Measurements from ENCODE around the gene CDK9. TPM values are rescaled to one million over a fixed set of nuclear protein-coding genes. Genes with fewer than 3 reads are reported as not detected.

The CDK9 gene
- 10 to 100 TPM; 54.4 to 79.6 (median 71.7) TPM for total RNA-seq

DNA sequence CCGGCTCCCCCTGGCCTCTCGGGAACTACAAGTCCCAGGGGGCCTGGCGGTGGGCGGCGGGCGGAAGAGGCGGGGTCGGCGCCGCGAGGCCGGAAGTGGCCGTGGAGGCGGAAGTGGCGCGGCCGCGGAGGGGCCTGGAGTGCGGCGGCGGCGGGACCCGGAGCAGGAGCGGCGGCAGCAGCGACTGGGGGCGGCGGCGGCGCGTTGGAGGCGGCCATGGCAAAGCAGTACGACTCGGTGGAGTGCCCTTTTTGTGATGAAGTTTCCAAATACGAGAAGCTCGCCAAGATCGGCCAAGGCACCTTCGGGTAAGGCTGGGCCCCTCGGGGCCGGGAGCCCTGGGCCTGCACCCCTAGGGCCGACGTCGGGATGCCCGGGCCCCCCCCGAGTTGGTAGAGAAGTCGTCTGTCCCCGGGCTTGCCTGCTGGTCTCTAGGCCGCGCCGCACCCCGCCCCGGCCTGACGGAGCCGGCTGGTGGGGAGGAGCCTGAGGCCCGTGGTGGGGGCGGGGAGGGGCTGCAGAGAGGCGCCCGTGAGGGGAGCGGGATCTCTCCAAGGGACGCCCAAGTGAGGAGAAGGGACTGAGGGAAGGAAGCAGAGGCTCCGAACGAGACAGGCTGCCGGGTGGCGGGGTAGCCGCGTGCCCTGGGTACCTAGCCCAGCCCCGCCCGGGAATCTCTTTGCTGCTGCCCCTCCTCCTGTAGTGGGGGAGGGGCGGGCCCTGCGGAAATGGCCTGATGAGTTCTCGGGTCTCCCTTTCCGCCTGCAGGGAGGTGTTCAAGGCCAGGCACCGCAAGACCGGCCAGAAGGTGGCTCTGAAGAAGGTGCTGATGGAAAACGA, at the start of gene CDK9:
TSS of gene CDK9 (plus strand) at position 102 of the 840 bp plus-strand sequence. CDS start at position 217, 115 bp downstream.
- TF ChIP-seq POLR2AphosphoS5 (IDR thresholded peaks at IDR 0.05) (peak; percentile 81 to 86), EP300 (IDR thresholded peaks at IDR 0.05) (no peak), POLR2A (IDR thresholded peaks at IDR 0.05; ENCODE audit: low read depth) (peak; percentile 82)
- TF ChIP-seq, protein P1, sequence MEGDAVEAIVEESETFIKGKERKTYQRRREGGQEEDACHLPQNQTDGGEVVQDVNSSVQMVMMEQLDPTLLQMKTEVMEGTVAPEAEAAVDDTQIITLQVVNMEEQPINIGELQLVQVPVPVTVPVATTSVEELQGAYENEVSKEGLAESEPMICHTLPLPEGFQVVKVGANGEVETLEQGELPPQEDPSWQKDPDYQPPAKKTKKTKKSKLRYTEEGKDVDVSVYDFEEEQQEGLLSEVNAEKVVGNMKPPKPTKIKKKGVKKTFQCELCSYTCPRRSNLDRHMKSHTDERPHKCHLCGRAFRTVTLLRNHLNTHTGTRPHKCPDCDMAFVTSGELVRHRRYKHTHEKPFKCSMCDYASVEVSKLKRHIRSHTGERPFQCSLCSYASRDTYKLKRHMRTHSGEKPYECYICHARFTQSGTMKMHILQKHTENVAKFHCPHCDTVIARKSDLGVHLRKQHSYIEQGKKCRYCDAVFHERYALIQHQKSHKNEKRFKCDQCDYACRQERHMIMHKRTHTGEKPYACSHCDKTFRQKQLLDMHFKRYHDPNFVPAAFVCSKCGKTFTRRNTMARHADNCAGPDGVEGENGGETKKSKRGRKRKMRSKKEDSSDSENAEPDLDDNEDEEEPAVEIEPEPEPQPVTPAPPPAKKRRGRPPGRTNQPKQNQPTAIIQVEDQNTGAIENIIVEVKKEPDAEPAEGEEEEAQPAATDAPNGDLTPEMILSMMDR (IDR thresholded peaks at IDR 0.05) = no peak
- Histone ChIP-seq H3K36me3 (peaks cover 40 to 46% (median 43%) of the 10 kb centered on the region in 4 donors), H3K4me1 (peaks cover 50 to 58% (median 52%) of the 10 kb centered on the region in 4 donors), H3K27ac (replicated peaks in 1 of 4) (peak within 1 kb of the TSS; percentile 92 to 98 (median 97)), H3K9me3 (no peaks in the 10 kb centered on the region), H3K27me3 (no peaks in the 10 kb centered on the region), H3K4me3 (peak within 1 kb of the TSS; percentile 73 to 99 (median 87))
- 2% methylated on average over 14 of the region's 75 CpGs for WGBS
- DNase-seq (ENCODE audit: extremely low spot score) = peak; percentile 96
- intact Hi-C loops (cut with DNase I) = loop anchor here (1.0 to 5.0 kb wide), 3 partner anchors 51 to 136 kb away; partner anchors contain the start of gene TOR2A

DNA sequence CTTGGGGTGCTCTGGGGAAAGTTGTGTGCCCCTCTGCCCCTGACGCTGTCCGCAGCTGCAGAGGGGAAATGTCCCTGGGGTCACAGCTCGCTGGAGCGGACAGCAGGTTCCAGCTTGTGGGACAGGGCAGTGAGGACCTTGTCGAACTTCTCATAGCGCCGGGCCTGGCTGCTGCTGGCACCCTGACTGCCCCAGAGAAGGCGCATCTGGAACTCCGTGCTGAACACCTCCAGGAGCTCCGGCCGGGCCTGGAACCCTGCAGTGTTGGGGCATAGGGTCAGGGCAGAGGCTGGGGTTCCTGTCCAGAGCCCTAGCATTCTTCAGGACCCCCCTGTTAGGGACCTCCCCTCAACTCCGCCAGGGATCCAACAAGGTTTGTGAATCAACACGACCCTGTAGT, 47.2 kb upstream of the CDK9 start:
- Histone ChIP-seq H3K9me3 (no peaks in the 10 kb centered on the region), H3K27ac (replicated peaks in 1 of 4) (no peak overlapping the region), H3K4me1 (peaks cover 34 to 50% (median 44%) of the 10 kb centered on the region in 4 donors), H3K4me3 (no peak overlapping the region), H3K27me3 (peaks cover 0 to 34% (median 7%) of the 10 kb centered on the region in 4 donors), H3K36me3 (peaks cover 0 to 59% (median 19%) of the 10 kb centered on the region in 4 donors)
- TF ChIP-seq EP300 (IDR thresholded peaks at IDR 0.05) = no peak
- no peak for TF ChIP-seq POLR2A (IDR thresholded peaks at IDR 0.05; ENCODE audit: low read depth)
- TF ChIP-seq POLR2AphosphoS5 (IDR thresholded peaks at IDR 0.05) = no peak
- TF ChIP-seq, protein P1 (IDR thresholded peaks at IDR 0.05) = no peak
- intact Hi-C loops (cut with DNase I) = loop anchor here (5.0 kb wide), 1 partner anchor 134 kb away; no protein-coding TSS in a partner anchor
- DNase-seq (ENCODE audit: extremely low spot score) = no peak
- WGBS = 85% methylated on average over 13 of the region's 13 CpGs

- Histone ChIP-seq H3K36me3 (peaks cover 0 to 69% (median 23%) of the 10 kb centered on the region in 4 donors), H3K27me3 (peaks cover 0 to 43% (median 7%) of the 10 kb centered on the region in 4 donors), H3K4me1 (peaks cover 27 to 39% (median 34%) of the 10 kb centered on the region in 4 donors), H3K9me3 (no peaks in the 10 kb centered on the region), H3K4me3 (no peak overlapping the region), H3K27ac (replicated peaks in 1 of 4) (peak overlapping the region; percentile 43 to 77 (median 54))
- intact Hi-C loops (cut with DNase I) = loop anchor here (5.0 kb wide), 1 partner anchor 133 kb away; no protein-coding TSS in a partner anchor
- 83% methylated on average over 9 of the region's 19 CpGs for WGBS
- TF ChIP-seq EP300 (IDR thresholded peaks at IDR 0.05) (no peak), POLR2A (IDR thresholded peaks at IDR 0.05; ENCODE audit: low read depth) (no peak), POLR2AphosphoS5 (IDR thresholded peaks at IDR 0.05) (no peak)
- TF ChIP-seq, protein P1 (IDR thresholded peaks at IDR 0.05) = no peak
- no peak for DNase-seq (ENCODE audit: extremely low spot score)
Observed at GRCh38 chr9:127739614-127740330, 46.1 kb upstream of the CDK9 start.

DNA sequence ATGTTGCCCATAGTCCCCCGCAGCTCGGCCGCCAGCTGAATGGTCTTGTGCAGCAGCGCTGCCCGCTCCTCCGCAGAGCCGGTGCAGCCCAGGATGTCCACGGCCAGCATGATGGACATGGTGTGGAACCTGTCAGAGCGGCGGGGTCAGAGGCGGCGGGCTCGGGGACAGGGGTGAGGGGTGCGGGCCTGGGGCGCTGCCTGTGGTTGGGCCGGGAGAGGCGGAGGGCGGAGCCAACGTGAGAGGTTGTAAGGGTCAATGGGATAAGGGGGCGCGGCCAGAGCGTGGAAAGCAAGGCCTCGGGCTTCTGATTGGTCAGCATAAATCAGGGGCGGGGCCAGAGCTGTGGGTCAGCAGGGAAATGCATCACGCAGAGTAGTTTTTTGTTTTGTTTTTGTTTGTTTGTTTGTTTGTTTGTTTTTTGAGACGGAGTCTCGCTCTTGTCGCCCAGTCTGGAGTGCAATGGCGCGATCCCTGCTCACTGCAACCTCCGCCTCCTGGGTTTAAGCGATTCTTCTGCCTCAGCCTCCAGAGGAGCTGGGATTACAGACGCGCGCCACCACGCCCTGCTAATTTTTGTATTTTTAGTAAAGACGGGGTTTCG, 43.9 kb upstream of the CDK9 start:
- peaks cover 0 to 47% (median 7%) of the 10 kb centered on the region in 4 donors for H3K27me3 ChIP-seq
- TF ChIP-seq POLR2A (IDR thresholded peaks at IDR 0.05; ENCODE audit: low read depth) (no peak), POLR2AphosphoS5 (IDR thresholded peaks at IDR 0.05) (no peak), EP300 (IDR thresholded peaks at IDR 0.05) (no peak)
- TF ChIP-seq, protein P1 (IDR thresholded peaks at IDR 0.05) = no peak
- WGBS = 47% methylated on average over 32 of the region's 38 CpGs
- H3K4me3 ChIP-seq = peak overlapping the region; percentile 21 to 36 (median 30)
- DNase-seq (ENCODE audit: extremely low spot score) = no peak
- peak overlapping the region; percentile 20 to 59 (median 44) for H3K27ac ChIP-seq (replicated peaks in 1 of 4)
- intact Hi-C loops (cut with DNase I) = no loop called here
- no peaks in the 10 kb centered on the region for H3K9me3 ChIP-seq
- H3K36me3 ChIP-seq = peaks cover 0 to 89% (median 24%) of the 10 kb centered on the region in 4 donors
- peaks cover 24 to 31% (median 27%) of the 10 kb centered on the region in 4 donors for H3K4me1 ChIP-seq

Data from esophagus muscularis mucosa (tissue), 4 donors.